ENCODE measurements around the gene BRDT.

The BRDT gene

GRCh38 chr1:91949356-91949699 lies at the start of gene BRDT:
Gene BRDT (plus strand): TSS chr1:91949401. CDS start chr1:91962755, 13,354 bp downstream.
- DNase-seq, result no peak

DNA sequence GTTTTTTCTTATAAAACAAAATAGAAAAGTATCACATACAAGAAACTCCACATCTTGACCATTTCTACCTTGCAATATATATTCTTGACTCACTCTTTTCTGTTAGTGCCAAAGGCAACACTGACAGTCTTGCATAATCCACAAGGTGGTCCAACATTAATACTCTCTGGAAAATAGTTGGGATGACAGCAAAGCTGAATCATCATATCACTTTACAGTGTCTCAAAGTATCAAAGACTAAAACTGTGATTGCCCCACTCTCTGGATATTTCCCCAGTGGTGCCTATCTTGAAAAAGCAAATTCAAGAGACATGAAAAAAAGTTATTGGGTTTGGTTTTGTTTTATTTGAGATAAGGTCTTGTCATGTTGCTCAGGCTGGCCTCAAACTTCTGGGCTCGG lies 48.6 kb upstream of the BRDT start:
- DNase-seq, result no peak

- DNase-seq, result no peak
These were observed 48.0 kb upstream of the BRDT start for GRCh38 chr1:91901231-91901630.

GRCh38 chr1:91912266-91912665 lies 36.9 kb upstream of the BRDT start:
- DNase-seq, result no peak

DNA sequence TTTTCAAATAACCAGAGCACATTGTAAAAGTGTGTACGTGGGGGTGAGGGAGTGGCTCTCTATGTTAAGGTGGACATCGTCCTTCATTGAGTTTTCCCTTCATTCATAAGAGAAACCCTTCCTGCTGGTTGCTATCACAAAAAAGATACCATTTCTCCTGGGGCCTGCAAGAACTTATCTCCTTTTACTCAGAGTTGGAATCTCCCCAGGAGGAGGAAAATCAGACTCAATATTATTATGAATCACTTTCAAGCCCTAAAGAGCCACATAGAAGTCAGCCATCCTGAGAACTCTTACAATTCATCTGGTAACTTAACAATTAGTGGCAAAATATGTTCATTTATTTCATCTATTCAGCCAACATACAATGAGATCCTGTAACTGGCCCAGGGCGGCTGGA lies 36.2 kb upstream of the BRDT start:
- DNase-seq, result no peak

- DNase-seq, result no peak
These were observed 33.2 kb upstream of the BRDT start for GRCh38 chr1:91916046-91916445.

DNA sequence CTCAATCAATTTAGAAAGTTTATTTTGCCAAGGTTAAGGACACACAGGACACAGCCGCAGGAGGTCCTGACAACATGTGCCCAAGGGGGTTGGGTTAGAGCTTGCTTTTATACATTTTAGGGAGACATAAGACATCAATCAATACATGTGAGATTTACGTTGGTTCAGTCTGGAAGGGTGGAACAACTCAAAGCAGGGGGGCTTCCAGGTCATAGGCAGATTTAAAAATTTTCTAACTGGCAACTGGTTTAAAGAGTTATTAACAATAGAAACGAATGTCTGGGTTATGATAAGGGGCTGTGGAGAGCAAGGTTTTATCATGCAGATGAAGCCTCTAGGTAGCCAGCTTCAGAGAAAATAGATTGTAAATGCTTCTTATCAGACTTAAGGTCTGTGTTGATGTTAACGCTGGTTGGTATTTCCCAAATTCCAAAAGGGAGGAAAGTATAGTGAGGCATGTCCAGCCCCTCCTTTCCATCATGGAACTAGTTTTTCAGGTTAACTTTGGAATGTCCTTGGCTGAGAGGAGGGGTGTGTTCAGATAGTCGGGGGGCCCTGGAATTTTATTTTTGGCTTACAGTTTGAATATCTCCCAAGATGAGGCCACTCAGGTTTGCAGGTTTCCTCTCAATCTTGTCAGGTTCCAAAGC lies 32.3 kb upstream of the BRDT start:
- no peak for DNase-seq

DNA sequence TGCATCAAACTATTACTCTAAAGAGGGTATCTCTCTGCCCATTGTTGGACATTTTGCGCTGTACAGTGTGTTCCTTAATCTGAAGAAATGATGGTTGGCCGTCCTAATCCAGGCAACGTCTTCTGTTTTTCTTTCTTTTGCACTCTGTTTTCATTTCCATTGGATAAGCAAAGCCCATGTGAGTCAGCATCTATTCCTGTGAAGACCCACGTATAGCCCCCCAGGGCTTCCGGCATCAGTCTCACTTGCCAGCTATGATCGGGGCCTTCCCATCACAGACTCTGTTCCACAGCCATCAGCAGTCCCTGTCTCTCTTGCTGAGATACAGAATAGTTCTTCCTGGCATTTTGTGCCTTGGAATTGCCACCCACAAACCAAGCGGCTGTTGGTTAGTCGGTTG lies 29.2 kb upstream of the BRDT start:
- no peak for DNase-seq

- DNase-seq, result no peak
These were observed 25.1 kb upstream of the BRDT start for GRCh38 chr1:91924146-91924545.

DNA sequence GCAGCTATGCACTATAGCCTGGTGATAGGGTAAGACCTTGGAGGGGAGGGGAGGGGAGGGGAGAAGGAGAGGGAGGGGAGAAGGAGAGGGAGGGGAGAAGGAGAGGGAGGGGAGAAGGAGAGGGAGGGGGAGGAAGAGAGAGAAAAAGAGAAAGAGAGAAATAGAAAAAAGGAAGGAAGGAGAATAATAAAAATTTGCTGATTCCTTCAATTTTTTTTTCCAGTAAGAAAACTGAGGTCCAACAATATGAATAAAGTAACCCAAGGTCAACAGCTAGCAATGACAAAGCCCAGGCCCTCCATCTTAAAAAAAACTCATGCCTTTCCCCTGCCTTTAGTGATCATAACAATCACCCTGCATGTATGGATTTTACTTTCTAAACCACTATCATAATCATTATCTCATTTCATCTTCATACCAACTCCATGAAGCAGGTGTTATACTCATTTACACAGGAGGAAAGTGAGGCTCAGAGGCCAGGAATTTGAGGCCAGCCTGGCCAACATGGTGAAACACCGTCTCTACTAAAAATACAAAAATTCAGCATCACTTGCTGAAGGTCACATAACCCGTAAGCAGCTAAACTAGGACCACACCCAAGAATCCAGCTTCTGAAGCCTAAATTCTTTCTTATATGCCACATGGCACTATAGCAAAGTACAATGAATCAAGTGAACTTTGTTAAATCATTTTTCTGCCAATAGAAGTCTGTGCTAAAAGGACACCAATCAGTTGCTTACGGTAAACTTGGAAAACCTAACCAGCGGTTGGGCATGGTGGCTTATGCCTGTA lies 23.4 kb upstream of the BRDT start:
- DNase-seq, result no peak

GRCh38 chr1:91928026-91928425 lies 21.2 kb upstream of the BRDT start:
- DNase-seq, result no peak

DNA sequence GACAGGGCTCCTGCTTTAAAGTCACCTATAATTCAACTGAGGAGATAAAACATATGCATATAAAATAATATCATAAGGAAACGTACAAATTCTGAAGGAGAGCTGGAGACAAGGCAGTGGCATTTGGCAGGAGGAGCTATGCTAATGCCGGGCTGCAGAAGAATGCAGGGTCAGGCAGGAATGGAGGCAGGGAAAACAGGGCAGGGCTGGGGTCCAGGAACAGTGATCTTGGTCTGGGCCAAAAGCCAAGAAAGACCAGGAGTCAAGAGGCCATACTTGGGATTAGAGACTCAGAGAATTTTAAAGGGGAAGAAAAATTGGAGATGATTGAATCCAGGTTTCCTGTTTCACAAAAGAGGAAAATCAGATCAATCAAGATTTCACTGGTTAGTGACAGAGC lies 20.0 kb upstream of the BRDT start:
- DNase-seq, result no peak

DNA sequence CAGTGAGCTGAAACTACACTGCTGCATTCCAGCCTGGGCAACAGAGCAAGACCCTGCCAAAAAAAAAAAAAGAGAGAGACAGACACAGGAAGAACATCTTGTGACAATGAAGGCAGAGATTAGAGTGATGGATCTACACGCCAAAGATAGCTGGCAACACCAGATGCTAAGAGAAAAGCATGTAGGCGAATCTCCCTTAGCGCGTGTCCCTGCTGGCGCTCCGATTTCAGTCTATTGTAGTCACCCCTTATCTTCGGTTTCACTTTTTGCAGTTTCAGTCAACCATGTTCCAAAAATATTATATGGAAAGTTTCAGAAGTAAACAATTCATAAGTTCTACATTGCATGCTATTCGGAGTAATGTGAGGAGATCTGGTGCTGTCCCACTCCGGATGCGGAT lies 11.6 kb upstream of the BRDT start:
- DNase-seq, result no peak

- no peak for DNase-seq
These were observed 8.7 kb upstream of the BRDT start for GRCh38 chr1:91940496-91940895.

GRCh38 chr1:91944087-91944486 lies 5.1 kb upstream of the BRDT start:
- DNase-seq, result no peak

DNA sequence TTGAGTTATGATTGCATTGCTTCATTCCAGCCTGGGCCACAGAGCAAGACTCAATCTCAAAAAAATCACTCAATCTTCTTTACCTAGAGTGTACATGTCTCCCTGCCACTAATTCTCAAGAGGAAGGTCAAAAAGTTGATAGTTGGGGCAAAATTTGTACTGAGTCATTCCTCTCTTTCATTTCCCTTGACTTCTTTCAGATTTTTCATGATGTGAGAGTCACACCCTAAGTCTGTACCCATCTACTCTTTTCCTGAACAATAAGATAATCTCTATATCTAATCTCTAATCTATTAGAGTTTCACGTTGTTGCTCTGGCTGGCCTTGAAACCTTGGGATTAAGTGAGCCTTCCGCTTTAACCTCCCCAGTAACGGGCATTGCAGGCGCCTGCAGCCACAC lies 1.1 kb upstream of the BRDT start:
- DNase-seq, result no peak

- peak; percentile 7 for DNase-seq
These were observed 473 bp upstream of the BRDT start for GRCh38 chr1:91948501-91949355.

- no peak for DNase-seq
These were observed 3.0 kb downstream of the BRDT start for GRCh38 chr1:91952187-91952586.

- DNase-seq, result no peak
These were observed 9.7 kb downstream of the BRDT start for GRCh38 chr1:91958926-91959325.

GRCh38 chr1:91968334-91968733 lies 19.1 kb downstream of the BRDT start:
- DNase-seq, result no peak

DNA sequence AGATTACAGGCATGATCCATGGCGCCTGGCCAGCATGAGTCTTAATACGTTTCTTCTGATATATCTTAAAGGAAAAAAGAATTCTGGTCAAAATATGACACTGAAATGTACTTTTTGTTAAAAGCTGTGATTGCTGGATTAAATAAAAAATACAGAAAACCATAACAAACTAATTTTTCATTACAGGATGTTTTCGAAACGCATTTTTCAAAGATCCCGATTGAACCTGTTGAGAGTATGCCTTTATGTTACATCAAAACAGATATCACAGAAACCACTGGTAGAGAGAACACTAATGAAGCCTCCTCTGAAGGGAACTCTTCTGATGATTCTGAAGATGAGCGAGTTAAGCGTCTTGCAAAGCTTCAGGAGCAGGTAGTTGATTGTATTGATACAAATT lies 30.2 kb downstream of the BRDT start:
- DNase-seq, result no peak

- DNase-seq, result no peak
These were observed 31.5 kb downstream of the BRDT start for GRCh38 chr1:91980663-91981062.

DNA sequence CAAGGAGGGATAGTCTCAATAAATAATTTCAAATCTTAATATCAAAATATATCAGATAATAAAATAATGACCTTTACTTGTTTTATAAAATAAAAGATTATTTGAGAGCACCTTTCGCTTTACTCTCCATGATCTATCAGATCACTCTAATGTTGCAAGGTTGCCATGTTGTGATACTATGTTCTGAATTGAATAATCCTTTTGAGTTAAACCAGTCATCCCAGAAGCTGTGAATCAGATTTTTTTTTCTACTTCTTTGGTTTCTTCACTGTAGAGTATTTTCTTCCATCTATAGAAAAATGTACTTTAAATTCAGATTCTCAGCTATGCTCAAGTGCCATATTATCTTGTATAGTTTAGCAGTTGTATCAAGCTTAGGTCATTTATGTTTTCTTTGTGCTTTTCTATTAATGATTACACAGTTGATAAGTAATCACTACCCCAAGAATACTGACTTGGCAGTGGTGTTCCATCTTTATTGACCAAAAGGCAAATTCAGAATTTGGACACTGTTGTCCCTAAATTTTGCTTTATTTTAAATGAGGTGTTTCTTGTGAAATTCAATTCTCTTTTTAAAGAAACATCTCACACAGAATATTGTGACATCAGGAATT lies 32.9 kb downstream of the BRDT start:
- DNase-seq, result no peak
